HG03066 (cell line): ENCODE results near the gene RAB42.
"Not testable (repeated sequence)": the region's sequence is repeated elsewhere in the genome, so short reads cannot be mapped to it uniquely, and the experiment has no call there.

Experiments used
- ATAC-seq: cut with Tn5 transposase; IDR thresholded peaks from one replicate; pipeline ENCODE4 v1.9.1; 2021; ENCODE audit warnings: low read depth; ENCODE audit not compliant: unreplicated experiment

The RAB42 gene

GRCh38 chr1:28582248-28582615 is 9.8 kb upstream of the RAB42 start:
- no peak for ATAC-seq

GRCh38 chr1:28586585-28587391 is 5.3 kb upstream of the RAB42 start:
- not testable (repeated sequence) for ATAC-seq

- ATAC-seq, result no peak
Measured at GRCh38 chr1:28592321-28593071, 431 bp downstream of the RAB42 start.

GRCh38 chr1:28593988-28594356 is 1.9 kb downstream of the RAB42 start:
- not testable (repeated sequence) for ATAC-seq

- ATAC-seq, result not testable (repeated sequence)
Measured at GRCh38 chr1:28594686-28595411, 2.8 kb downstream of the RAB42 start.

GRCh38 chr1:28595412-28596191 is 3.5 kb downstream of the RAB42 start:
- ATAC-seq, result no peak

- ATAC-seq, result not testable (repeated sequence)
Measured at GRCh38 chr1:28596276-28596675, 4.2 kb downstream of the RAB42 start.

- ATAC-seq, result no peak
Measured at GRCh38 chr1:28601696-28602095, 9.6 kb downstream of the RAB42 start.

GRCh38 chr1:28602536-28603439 is 10.7 kb downstream of the RAB42 start:
- ATAC-seq, result no peak

GRCh38 chr1:28604411-28604810 is 12.3 kb downstream of the RAB42 start:
- no peak for ATAC-seq

GRCh38 chr1:28604962-28605361 is 12.9 kb downstream of the RAB42 start:
- no peak for ATAC-seq

GRCh38 chr1:28606771-28607170 is 14.7 kb downstream of the RAB42 start:
- ATAC-seq, result no peak

- no peak for ATAC-seq
Measured at GRCh38 chr1:28613175-28613574, 21.1 kb downstream of the RAB42 start.

- ATAC-seq, result no peak
Measured at GRCh38 chr1:28631713-28632112, 39.6 kb downstream of the RAB42 start.

- ATAC-seq, result no peak
Measured at GRCh38 chr1:28632560-28632959, 40.5 kb downstream of the RAB42 start.

GRCh38 chr1:28640766-28641165 is 48.7 kb downstream of the RAB42 start:
- ATAC-seq, result no peak

GRCh38 chr1:28642056-28642846 is 50.2 kb downstream of the RAB42 start:
- peak; percentile 17 for ATAC-seq

GRCh38 chr1:28642847-28643635 is 51.0 kb downstream of the RAB42 start, which contains the start of gene TAF12:
TAF12 (minus strand) TSS chr1:28643067; CDS start chr1:28622081, 20,986 bp downstream.
- peak; percentile 78 for ATAC-seq
